GM21528 (cell line): ENCODE results near the gene KCTD17.

Source experiments
- ATAC-seq: cut with Tn5 transposase; IDR thresholded peaks from one replicate; pipeline ENCODE4 v1.9.1; 2021; ENCODE audit warnings: mild to moderate bottlenecking, moderate library complexity; ENCODE audit not compliant: unreplicated experiment, low FRiP score

The KCTD17 gene

DNA sequence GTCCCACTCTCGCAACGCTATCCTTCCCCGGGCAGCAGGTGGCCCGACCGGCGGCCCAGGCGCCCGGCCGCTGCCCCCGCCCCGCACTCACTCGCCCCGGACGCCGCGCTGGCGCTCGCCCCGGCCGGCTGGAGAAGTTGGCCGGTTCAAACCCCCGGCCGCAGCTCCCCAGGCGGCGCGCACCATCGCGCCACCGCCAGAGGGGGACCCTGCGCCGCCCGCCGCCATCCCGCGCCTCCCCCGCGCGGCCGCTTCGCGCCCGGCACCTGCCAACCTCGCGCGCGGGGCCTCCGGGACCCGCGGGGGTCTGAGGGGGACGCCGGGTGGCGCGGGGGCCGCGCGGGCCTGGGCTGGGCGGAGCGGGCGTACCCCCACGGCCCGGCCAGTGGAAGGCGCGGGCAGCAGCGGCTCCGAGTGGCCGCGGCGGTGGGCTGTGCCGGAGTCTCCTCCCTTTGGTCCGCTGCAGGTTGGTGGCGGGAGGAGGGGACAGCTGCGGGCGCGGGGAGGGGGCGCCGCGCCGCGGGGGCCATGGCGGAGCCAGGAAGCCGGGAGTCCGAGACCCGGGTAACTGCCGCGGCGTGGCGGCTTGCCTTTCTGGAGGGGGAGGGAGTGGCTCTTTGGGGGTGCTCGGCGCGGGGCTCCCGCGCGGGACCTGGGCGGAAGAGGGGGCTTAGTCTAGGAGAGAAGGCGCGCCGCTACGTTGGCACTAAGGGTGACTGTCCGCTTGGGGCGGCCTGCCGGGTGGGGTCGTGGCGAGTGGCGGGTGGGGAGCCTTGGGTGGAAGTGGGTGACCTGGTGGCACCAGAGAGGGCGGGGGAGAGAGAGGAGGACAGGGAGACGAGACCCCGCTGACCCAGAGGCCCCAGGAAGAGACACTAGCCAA is 32.0 kb upstream of the KCTD17 start, which contains the start of the genes MPST and TST:
TSS of gene MPST (plus strand) at position 434 of the 883 bp plus-strand sequence. CDS start at position 529, 95 bp downstream.
TSS of gene TST (minus strand) at position 139 of the 883 bp plus-strand sequence. CDS start 715 bp downstream, outside the sequence.
- ATAC-seq: peak; percentile 53

DNA sequence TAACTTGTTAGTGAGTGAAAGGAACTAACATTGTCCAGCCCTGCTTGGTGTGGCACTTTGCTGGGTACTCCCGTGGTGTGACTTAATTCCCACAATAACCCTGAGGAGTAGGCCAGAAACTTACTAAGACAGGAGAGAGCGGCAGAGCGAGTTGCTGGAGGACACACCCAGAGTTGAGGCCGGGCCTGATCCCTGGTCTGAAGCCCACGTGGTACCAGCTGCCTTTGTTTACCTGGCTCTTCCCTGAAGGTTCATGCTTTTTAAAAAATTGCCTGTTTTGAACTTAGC is 31.4 kb upstream of the KCTD17 start:
- ATAC-seq: no peak

DNA sequence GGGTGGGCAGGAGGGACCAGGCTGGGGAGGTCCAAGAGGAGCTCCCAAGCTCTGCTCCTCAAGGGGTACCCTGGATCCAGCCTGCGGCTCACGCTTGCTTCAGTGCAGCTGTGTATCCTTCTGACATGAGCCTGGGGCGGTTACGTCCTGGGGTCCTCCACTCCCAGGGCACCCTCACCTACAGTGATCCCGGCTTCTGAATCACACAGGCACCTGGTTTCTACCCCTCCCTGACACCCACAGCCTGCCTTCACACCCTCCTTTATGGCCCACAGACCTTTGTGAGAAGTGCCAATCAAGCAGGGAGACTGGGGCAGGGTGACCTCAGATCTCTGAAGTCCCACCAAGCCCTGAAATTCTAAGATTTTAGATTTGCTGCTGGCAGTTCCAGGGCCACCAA is 30.5 kb upstream of the KCTD17 start:
- no peak for ATAC-seq

DNA sequence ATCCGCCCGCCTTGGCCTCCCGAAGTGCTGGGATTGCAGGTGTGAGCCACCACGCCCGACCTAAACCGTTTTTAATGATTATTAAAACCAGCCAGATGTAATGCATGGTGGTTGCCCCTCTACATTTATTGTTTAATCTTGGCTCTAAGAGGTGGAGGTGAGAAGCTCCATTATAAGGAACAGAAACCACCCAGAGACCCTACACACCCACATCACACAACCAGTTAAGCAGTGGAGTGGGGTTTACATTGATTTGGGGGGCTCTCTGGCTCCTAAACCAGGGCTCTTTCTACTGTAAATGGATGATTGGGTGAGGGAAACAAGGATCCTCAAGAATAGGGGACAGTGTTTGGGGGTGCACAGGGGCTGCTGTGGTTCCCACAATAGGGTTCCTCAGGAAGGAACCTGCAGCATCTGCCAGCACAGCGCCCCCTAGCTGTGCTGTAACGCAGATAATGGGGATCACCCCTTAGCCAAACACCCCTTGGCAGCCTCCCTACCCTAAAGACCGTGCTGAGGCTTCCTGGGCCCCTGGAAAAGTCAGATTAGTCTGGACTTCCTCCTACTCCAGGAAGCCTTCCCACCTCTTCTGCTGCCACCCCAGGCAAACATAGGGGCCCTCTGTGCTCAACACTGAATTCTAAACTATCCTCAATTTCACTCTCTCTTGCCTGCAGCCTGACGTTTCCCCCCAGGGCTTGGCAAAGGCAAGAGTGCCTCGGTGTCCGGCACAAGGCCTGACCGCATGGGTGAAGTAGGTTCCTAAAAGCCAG is 29.6 kb upstream of the KCTD17 start:
- no peak for ATAC-seq

DNA sequence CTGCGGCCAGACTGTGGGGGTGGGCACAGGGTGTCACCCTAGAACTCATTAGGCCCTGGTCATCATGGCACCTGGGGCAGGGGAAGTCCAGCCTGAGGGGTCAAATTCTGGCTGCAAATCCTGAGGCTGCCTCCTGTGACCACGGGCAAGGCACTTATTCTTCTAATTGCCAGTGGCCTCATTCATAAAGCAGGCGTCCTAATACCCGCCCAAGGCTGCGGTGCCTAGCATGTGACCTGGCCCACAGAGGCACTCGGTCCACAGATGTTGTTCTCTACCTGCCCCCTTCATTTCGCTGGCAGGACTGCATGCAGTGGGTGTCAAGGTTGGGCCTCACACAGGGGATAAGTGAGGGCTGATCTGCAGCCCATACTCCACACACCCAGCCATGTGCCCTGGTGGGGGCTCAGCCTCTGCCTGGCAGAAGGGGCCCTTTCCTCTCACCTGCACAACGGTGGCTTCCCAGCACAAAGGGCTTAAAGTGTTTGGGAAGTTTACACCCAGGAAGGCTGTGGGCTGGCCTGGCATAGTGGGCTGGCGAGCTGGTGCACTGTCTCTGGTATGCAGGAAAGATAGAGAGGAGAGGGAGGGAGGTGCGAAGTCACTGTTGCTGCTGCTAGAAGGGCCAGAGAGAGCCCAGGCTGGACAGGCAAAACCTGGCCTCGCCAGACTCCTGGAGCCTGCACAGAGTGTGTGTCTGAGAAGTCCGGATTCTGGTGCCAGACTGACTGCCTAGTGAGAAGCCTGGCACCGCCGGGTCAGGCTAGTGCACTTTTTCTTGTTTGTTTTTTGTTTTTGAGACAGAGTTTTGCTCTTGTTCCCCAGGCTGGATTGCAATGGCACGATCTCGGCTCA is 28.8 kb upstream of the KCTD17 start:
- no peak for ATAC-seq

DNA sequence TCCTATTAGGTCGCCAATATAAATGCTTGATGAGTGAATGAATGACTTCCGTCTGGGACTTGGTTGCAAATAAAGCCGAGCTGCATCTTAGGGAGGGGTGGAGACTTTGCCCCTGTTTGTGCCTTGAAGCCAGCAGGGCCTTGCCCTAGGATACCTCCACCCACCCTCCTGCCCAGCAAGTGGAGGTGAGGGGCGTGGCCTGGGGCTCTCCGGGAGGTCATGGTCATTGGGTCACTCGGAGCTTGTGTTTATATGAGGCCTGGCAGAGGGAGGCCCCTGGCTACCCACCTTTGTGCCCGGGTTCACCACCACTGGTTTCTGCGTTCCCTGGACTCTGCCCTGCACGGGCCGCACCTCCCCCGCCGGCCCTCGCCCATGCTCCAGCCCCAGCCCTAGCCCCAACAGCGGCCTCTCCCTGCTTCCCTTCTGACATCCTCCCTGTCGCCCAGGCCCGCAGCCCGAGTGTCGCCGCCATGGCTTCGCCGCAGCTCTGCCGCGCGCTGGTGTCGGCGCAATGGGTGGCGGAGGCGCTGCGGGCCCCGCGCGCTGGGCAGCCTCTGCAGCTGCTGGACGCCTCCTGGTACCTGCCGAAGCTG is 27.7 kb upstream of the KCTD17 start:
- ATAC-seq: no peak

DNA sequence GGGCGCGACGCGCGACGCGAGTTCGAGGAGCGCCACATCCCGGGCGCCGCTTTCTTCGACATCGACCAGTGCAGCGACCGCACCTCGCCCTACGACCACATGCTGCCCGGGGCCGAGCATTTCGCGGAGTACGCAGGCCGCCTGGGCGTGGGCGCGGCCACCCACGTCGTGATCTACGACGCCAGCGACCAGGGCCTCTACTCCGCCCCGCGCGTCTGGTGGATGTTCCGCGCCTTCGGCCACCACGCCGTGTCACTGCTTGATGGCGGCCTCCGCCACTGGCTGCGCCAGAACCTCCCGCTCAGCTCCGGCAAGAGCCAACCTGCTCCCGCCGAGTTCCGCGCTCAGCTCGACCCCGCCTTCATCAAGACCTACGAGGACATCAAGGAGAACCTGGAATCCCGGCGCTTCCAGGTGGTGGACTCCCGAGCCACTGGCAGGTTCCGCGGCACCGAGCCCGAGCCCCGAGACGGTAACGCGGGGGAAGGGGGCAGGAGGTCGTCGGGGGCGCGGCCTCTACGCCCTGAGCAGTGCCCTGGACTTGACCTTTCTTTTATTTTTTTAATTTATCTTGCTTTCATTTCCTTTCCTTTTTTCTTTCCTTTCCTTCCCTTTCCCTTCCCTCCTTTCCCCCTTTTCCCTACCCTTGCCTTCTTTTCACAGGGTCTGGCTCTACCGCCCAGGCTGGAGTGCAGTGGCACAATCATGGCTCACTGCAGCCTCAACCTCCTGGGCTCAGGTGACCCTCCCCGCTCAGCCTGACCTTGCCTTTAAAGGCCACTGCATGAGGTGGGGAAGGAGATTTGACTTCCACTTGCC is 27.0 kb upstream of the KCTD17 start:
- no peak for ATAC-seq

DNA sequence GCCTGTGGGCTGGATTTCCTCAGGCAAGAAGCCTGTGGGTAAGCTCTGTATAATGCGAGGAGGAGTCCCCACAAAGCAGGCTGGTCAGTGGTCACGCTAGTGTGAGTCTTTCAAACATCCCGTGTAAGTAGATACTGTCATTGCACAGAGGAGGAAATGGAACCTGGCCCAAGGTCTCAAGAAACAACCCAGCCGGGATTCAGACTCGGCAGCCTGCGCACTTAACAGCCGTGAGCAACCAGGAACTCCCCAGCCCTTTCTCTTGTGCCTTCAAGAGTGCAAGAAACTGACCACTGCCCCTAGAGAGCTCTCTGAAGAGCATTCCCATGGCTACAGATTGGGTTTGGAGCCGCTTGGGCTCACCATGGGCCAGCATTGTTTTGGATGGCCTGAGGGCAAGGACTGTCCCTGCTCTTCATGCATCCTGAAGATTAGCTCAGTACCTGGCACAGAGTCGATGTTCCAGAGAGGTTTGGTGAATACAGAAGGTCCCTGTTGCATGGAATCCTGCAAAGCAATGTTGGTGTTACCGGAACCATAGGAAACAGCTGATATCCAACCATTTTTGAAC is 26.0 kb upstream of the KCTD17 start:
- no peak for ATAC-seq

DNA sequence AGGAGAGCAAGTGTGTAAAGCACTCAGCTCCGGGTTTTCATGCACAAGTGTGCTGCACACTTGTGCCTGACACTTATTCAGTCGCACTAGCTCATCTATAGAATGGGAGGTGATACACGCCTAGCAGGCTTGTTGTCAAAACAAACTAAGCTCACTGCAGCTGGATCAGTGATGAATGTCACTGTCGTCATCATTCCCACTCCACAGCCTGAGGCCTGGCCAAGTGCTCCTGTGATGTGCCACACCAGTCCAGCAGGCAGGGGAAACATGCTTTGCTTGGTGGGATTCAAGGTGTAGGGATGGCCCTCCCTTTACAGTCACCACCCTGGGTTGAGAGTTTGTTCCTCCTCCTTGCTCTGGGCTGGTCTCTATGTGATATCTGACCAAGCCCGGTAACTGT is 25.2 kb upstream of the KCTD17 start:
- no peak for ATAC-seq

DNA sequence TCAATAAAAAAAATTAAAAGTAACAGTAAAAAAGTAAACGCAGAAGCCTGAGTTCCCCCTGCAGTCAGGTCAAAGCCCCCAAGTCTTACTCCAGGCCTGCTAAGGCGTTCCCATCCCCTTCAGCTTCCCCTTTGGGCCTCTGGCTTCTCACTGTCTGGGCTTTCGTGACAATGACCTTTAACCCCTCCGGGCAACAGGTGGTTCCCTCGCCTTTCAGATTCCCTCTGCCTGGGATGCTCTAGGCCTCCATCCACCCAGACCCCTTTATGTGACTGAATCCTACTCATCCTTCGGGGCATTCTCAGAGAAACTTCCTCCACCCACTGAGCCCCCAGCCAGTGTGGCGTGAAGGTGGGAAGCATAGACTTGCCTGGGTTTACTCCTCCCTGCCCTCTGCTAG is 24.0 kb upstream of the KCTD17 start:
- no peak for ATAC-seq

DNA sequence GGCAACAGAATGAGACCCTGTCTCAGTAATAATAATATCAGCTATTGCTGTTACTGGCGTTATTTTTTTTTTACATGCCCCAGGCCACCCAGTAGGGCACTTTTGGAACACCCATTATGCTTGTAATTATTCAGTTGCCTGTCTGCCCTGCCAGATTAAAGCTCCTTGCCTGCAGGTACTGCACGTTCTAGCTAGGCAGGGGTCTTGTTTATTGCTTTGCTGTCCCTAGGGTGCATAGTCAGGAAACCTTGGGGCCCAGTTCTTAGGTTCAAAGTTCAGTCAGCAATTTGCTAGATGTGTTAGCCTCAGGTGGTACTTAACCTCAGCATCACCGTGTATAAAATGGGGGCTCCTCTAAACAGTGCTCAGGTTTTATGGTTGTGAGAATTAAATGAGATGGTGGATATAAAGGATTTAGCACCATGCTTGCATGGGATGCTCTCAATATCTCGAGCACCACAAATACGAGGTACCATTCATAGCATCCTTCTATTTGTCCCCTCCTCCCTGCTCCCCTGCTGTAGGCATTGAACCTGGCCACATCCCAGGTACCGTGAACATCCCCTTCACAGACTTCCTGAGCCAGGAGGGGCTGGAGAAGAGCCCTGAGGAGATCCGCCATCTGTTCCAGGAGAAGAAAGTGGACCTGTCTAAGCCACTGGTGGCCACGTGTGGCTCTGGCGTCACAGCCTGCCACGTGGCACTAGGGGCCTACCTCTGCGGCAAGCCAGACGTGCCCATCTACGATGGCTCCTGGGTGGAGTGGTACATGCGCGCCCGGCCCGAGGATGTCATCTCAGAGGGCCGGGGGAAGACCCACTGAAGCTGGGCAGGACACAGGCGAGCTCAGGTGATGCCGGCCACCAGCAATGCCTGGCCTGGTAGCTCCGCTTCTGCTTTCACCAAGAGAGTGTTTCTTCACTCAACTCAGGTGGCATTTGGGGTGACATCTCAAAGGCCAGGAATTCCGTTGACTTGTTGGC is 22.6 kb upstream of the KCTD17 start:
- ATAC-seq: no peak

DNA sequence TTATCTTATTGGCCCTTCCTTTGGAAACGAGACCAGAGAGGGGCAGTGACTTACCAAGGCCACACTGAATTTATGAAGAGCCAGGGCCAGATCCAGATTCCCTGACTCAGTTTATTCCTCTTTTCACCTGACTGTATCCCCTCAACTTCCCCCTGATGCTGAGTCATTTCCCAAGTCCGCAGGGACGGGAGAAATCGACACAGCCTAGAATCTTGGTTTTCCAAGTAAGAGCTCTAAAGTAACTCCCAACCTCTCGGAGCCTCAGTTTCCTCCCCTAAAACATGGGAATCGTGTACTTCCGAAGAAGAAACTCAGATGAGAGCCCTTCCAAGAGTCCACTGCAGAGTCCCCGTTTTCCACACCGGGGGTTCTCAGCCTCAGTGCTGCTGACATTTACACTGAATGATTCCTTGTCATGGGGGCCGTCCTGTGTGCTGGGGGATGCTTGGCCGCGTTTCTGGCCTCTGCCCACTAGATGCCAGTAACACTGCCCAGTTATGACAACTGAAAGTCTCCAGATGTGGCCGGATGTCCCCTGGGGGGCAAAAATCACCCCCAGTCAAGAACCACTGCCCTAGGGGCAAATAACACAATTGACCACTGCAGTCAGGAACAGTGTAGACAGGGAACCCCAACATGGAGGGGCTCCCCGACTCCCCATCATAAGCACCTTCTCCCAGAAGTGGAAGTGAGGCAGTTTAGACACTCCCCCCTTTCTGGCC is 20.8 kb upstream of the KCTD17 start:
- no peak for ATAC-seq

DNA sequence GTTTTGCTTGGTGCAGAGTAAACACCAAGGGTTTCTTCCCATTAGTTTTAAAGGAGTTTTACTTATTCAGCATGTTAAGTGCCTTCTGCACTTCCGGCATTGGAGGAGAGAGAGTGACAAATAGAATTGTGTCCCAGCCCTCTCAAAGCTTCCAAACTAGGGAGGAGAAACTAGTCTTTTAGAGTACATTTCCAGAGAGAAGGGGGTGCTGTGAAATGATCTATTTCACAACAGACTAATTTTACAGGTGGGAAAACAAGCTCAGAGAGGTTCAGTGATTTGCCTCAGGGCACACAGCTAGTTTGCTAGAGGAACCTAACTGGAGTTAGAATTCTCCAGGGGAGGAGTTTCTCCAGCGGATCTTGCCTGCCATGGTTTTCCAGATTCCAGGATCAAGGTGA is 19.4 kb upstream of the KCTD17 start:
- no peak for ATAC-seq

DNA sequence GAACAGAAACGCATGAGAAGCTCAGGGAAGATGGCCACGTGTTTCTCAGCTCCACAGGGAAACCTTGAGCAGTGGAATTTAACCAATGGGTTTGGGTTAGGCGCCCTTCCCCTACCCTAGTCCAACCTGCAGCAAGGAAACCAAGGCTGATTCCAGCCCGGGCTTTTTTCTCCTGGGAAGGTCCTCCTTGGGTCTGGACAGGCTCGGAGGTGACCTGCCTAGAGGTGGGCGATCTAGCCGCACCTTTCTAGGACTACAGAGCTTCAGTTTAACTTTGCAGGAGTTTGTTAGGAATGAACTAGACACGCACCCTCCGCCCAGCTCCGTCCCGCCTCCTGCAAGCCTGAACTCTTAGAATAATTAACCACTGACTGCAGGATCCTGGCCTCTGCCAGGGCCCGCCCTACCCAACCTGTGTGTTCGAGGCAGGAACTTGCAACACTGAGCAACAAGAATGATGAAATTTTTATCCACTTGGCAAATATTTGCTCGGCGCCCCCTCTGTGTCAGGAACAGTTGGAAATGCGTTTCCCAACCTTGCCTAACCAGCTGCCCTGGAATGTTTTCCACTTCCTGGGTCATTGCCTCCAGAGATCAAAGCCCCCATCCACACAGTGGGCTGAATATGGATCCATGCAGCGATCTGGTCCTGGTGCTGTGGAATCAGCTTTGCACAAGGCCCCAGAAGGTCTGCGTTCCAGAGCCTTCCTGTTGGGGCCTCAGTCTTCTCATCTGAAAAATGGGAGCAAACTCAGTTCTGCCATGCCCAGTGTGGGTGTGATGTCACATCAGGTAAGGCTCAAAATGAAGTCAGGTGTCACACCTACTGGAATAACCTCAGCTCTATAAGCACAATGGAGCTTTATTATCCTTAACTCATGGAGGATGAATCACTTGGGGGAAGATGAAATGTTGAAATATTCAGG is 18.7 kb upstream of the KCTD17 start:
- ATAC-seq: no peak

DNA sequence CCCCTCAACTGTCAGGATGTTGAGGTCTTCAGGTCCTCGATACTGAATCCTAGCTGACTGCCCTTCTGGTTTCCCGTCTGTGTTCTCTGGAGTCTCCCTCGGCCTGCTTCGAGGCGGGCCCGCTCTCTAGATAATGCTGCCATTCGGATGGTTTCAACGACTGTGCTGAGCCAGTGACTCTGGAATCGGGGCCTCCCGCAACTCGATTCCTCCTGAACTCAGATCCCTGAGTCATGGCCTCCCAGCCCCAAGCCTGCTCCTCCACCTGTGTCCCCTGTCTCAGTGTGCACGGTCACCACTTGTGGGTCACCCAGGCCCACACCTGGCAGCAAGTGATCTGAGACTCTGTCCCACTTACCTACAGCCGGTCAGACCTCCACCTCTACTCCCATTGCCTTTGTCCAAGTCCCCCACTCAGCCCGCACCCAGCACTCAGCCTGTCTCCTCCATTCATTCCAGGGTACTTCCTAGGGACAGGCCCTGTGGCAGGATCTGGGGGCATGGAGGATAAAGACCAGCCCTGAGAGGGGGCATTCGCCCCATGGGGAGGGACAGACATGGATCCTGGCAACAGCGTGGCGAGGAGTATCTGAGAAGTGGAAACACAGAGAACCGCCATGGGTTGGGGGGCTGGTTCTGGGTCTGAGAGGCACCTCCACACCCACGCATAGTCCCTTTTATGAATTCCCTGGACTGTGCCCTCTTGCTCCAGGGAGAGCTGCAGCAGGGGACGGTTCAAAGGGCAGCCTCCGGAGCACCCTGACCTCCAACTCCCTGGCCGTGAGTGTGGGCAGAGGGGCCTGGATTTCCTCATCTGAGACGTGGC is 17.7 kb upstream of the KCTD17 start:
- ATAC-seq: no peak
